Spleen (tissue), 7 donors: ENCODE results near the gene APOBR.

Experiments
- CTCF ChIP-seq, 11 experiments: fragments of 200-600 bp in 7 of 11; fragments of 450-650 bp in 4 of 11; sonication (generic) in 4 of 11; IDR thresholded peaks in 8 of 11; conservative IDR thresholded peaks in 3 of 11; 1 replicate in 7 of 11; 2 replicates in 4 of 11; pipeline versions ENCODE4 v1.4.0 to v1.8.0; 2016 to 2021; ENCODE audit warnings: antibody characterized with exemption in 11 of 11, inconsistent platforms in 4 of 11, mild to moderate bottlenecking in 1 of 11
- POLR2AphosphoS5 ChIP-seq, 3 donors: sonication (generic); formaldehyde crosslinking; IDR thresholded peaks; one replicate each; pipeline ENCODE4 v1.5.1; 2017; ENCODE audit warnings: antibody characterized with exemption in 3 of 3
- donor health status: DM: no; HTN: no; CAD: no; lungs with moderate emphysema.
- donor health status: DM: no; HTN: no; CAD: no.
- donor health status: DM: no; HTN: no; CAD: no.

- TF ChIP-seq CTCF (IDR thresholded peaks at IDR 0.05 in 8 of 11, conservative IDR thresholded peaks at IDR 0.05 in 3 of 11) (no peak), POLR2AphosphoS5 (IDR thresholded peaks at IDR 0.05) (no peak)
Measured at GRCh38 chr16:28511801-28512789, 17.7 kb downstream of the APOBR start.
